ENCODE data around the gene KIF16B.

KIF16B gene

GRCh38 chr20:16588241-16588640, 15.0 kb upstream of the KIF16B start:
- H3K4me3 ChIP-seq (ENCODE audit: low read depth, low read length): no peak overlapping the region
- no peak overlapping the region for H3K27ac ChIP-seq
- H3K27me3 ChIP-seq (ENCODE audit: control insufficient read depth, insufficient read depth, low read length): no peaks in the 10 kb centered on the region
- no peak overlapping the region for H3K9ac ChIP-seq
- H3K4me2 ChIP-seq (ENCODE audit: low read length): no peak overlapping the region
- H3K36me3 ChIP-seq (ENCODE audit: control insufficient read depth, insufficient read depth, low read length): no peaks in the 10 kb centered on the region
- H3K9me3 ChIP-seq (ENCODE audit: control insufficient read depth, low read length): no peaks in the 10 kb centered on the region
- H3K79me2 ChIP-seq: no peaks in the 10 kb centered on the region
- no peak overlapping the region for H2AFZ ChIP-seq
- TF ChIP-seq CTCF (IDR thresholded peaks at IDR 0.05): no peak
- H3K4me1 ChIP-seq: peaks cover 5% of the 10 kb centered on the region

- no peak overlapping the region for H3K4me2 ChIP-seq (ENCODE audit: low read length)
- no peaks in the 10 kb centered on the region for H3K36me3 ChIP-seq (ENCODE audit: control insufficient read depth, insufficient read depth, low read length)
- H3K27ac ChIP-seq: no peak overlapping the region
- no peak for TF ChIP-seq CTCF (IDR thresholded peaks at IDR 0.05)
- H3K9me3 ChIP-seq (ENCODE audit: control insufficient read depth, low read length): no peaks in the 10 kb centered on the region
- peaks cover 5% of the 10 kb centered on the region for H3K4me1 ChIP-seq
- no peak overlapping the region for H3K4me3 ChIP-seq (ENCODE audit: low read depth, low read length)
- H2AFZ ChIP-seq: no peak overlapping the region
- no peaks in the 10 kb centered on the region for H3K27me3 ChIP-seq (ENCODE audit: control insufficient read depth, insufficient read depth, low read length)
- H3K9ac ChIP-seq: no peak overlapping the region
- H3K79me2 ChIP-seq: no peaks in the 10 kb centered on the region
Observed at GRCh38 chr20:16587066-16587465, 13.8 kb upstream of the KIF16B start.

- no peak for TF ChIP-seq CTCF (IDR thresholded peaks at IDR 0.05)
- H3K79me2 ChIP-seq: no peaks in the 10 kb centered on the region
- no peaks in the 10 kb centered on the region for H3K9me3 ChIP-seq (ENCODE audit: control insufficient read depth, low read length)
- H3K27ac ChIP-seq: no peak overlapping the region
- no peaks in the 10 kb centered on the region for H3K27me3 ChIP-seq (ENCODE audit: control insufficient read depth, insufficient read depth, low read length)
- no peak overlapping the region for H2AFZ ChIP-seq
- H3K36me3 ChIP-seq (ENCODE audit: control insufficient read depth, insufficient read depth, low read length): no peaks in the 10 kb centered on the region
- no peak overlapping the region for H3K4me2 ChIP-seq (ENCODE audit: low read length)
- H3K9ac ChIP-seq: no peak overlapping the region
- H3K4me3 ChIP-seq (ENCODE audit: low read depth, low read length): no peak overlapping the region
- H3K4me1 ChIP-seq: peaks cover 29% of the 10 kb centered on the region
Observed at GRCh38 chr20:16583474-16583873, 10.2 kb upstream of the KIF16B start.

GRCh38 chr20:16581241-16581640, 8.0 kb upstream of the KIF16B start:
- no peaks in the 10 kb centered on the region for H3K27me3 ChIP-seq (ENCODE audit: control insufficient read depth, insufficient read depth, low read length)
- H2AFZ ChIP-seq: peak overlapping the region; percentile 40
- no peak overlapping the region for H3K4me3 ChIP-seq (ENCODE audit: low read depth, low read length)
- H3K4me1 ChIP-seq: peaks cover 30% of the 10 kb centered on the region
- H3K9me3 ChIP-seq (ENCODE audit: control insufficient read depth, low read length): no peaks in the 10 kb centered on the region
- H3K27ac ChIP-seq: peak overlapping the region; percentile 75
- TF ChIP-seq CTCF (IDR thresholded peaks at IDR 0.05): no peak
- no peaks in the 10 kb centered on the region for H3K79me2 ChIP-seq
- H3K9ac ChIP-seq: no peak overlapping the region
- no peaks in the 10 kb centered on the region for H3K36me3 ChIP-seq (ENCODE audit: control insufficient read depth, insufficient read depth, low read length)
- no peak overlapping the region for H3K4me2 ChIP-seq (ENCODE audit: low read length)

GRCh38 chr20:16580620-16581019, 7.4 kb upstream of the KIF16B start:
- peak overlapping the region; percentile 75 for H3K27ac ChIP-seq
- H3K79me2 ChIP-seq: no peaks in the 10 kb centered on the region
- no peaks in the 10 kb centered on the region for H3K27me3 ChIP-seq (ENCODE audit: control insufficient read depth, insufficient read depth, low read length)
- H2AFZ ChIP-seq: peak overlapping the region; percentile 63
- no peaks in the 10 kb centered on the region for H3K36me3 ChIP-seq (ENCODE audit: control insufficient read depth, insufficient read depth, low read length)
- H3K4me1 ChIP-seq: peaks cover 36% of the 10 kb centered on the region
- no peak overlapping the region for H3K4me3 ChIP-seq (ENCODE audit: low read depth, low read length)
- TF ChIP-seq CTCF (IDR thresholded peaks at IDR 0.05): no peak
- H3K9ac ChIP-seq: no peak overlapping the region
- H3K4me2 ChIP-seq (ENCODE audit: low read length): peak overlapping the region; percentile 29
- H3K9me3 ChIP-seq (ENCODE audit: control insufficient read depth, low read length): no peaks in the 10 kb centered on the region

Measured in parathyroid adenoma (tissue), 2 donors.